ENCODE results near the gene KCNJ16.

The KCNJ16 gene

DNA sequence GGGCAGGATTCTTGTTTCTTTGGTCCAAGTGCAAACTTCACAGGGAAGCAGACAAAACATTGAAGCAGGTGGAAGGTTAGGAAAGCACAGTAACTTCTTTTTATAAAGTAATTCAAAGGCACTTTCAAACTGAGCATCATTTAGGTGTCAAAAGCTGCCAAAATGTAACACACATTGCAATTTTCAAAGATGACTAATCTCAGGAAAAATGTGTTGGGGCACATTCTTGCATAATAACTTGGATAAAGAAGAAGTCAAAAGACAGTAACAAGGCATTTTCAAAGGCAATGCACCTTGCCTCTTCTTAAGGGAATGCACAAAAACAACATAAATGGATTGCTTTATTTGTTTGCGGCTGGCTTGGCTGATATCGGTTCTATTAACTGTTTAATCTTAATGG lies 97.9 kb downstream of the KCNJ16 start:
- no peak for FAIRE-seq

GRCh38 chr17:70173681-70174080 lies 98.7 kb downstream of the KCNJ16 start:
- no peak for FAIRE-seq

GRCh38 chr17:70181376-70181775 lies 106.4 kb downstream of the KCNJ16 start:
- no peak for FAIRE-seq

DNA sequence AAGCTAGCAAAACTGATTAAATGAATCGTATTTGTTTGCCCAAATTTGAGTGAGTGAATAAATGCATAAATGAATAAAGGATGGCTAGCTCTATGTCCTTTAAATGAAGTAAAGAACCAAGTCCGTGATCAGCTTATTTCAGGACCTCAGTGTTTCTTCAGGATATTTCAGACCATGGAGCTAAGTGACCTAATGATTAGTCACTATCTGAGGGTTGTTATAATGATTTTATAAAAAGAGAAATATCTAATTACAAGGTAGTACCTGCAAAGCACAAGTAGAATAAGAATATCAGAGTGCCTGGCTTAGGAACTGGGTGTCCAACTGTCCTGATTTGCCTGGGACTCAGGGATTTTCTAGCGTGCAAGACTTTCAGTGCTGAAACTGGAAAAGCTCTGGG lies 106.8 kb downstream of the KCNJ16 start:
- FAIRE-seq = no peak

GRCh38 chr17:70183508-70183907 lies 108.5 kb downstream of the KCNJ16 start:
- FAIRE-seq = no peak

DNA sequence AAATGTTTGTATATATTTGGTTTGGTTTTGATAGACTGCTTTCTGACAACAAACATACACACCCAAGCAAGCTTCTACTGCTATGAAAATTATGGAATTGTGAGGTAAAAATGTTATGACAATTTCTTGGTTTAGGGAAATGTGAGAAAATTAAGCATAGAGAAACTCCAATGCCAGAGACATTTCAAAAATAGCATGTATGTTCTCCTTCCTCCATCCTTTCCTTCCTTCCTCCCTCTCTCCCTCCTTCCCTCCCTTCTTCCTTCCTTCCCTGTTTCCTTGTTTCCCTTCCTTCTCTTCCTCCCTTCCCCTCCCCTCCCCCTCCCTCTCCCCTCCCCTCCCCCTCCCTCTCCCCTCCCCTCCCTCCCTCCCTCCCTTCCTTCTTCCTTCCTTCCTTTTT lies 109.2 kb downstream of the KCNJ16 start:
- no peak for FAIRE-seq

GRCh38 chr17:70184770-70185169 lies 109.7 kb downstream of the KCNJ16 start:
- FAIRE-seq = no peak
